Measurements from ENCODE around the gene CGNL1.
A peak's percentile ranks its signal among the peaks of the same experiment; 100 is the strongest.

The CGNL1 gene

DNA sequence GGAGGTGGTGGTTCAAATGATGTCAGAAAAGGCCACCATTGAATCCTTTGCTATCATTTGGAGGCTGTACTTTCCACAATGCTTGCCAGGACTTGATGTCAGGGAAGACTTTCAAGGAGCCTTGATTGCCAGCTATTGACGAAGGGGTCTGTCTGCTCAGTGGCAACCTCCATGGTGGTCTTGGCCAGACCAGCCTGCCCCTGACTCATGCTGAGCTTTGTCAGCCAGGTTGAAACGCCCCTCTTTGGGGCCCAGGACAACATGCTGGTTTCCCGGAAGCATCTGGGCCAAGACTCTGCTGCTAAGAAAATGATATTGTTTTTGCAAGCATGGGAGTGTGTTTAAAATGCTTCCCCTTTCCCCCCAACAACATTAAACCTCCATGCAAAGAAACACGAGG is 26.7 kb downstream of the CGNL1 start:
- Histone ChIP-seq H3K18ac (ENCODE audit: low read length) (no peak overlapping the region), H4K91ac (ENCODE audit: low read depth, low read length, poor library complexity) (no peak overlapping the region), H2AFZ (ENCODE audit: low read length) (peak overlapping the region; percentile 48), H3K79me1 (ENCODE audit: low read depth, low read length) (no peaks in the 10 kb centered on the region), H3K27ac (replicated peaks; ENCODE audit: low read length) (no peak overlapping the region), H3K9me3 (replicated peaks in 1 of 2; ENCODE audit: control insufficient read depth in 2 of 2, insufficient read depth in 1 of 2, low read depth in 1 of 2, low read length in 2 of 2) (peaks cover 0 to 5% of the 10 kb centered on the region in 2 donors), H3K4me1 (ENCODE audit: control insufficient read depth in 2 of 2, insufficient read depth in 1 of 2, low read depth in 1 of 2, low read length in 2 of 2) (peaks cover 7 to 16% of the 10 kb centered on the region in 2 donors), H4K8ac (ENCODE audit: low read depth, low read length) (no peak overlapping the region), H2AK5ac (ENCODE audit: low read depth, low read length) (no peak overlapping the region), H3K14ac (ENCODE audit: low read length) (no peak overlapping the region), H3K4ac (ENCODE audit: low read length) (no peak overlapping the region), H3K9ac (ENCODE audit: low read depth, low read length, poor library complexity) (no peak overlapping the region), H2BK120ac (ENCODE audit: low read depth, low read length) (no peak overlapping the region), H3K27me3 (ENCODE audit: control insufficient read depth in 3 of 3, insufficient read depth in 3 of 3, low read depth in 1 of 3, low read length in 3 of 3) (no peaks in the 10 kb centered on the region), H3K4me3 (ENCODE audit: low read length in 2 of 2) (no peak overlapping the region), H2BK5ac (ENCODE audit: low read length) (no peak overlapping the region), H3K4me2 (ENCODE audit: insufficient read depth, low read length, poor library complexity, severe bottlenecking) (no peak overlapping the region), H2BK12ac (ENCODE audit: low read length) (no peak overlapping the region), H3K23ac (ENCODE audit: low read depth, low read length, poor library complexity) (no peak overlapping the region), H2BK15ac (ENCODE audit: low read length) (no peak overlapping the region), H3K36me3 (replicated peaks in 1 of 2; ENCODE audit: control insufficient read depth in 2 of 2, insufficient read depth in 2 of 2, low read length in 2 of 2) (no peaks in the 10 kb centered on the region)
- no CpG with 5 or more reads among the region's 4 CpGs for WGBS, 2 donors (ENCODE audit: extremely low coverage in 2 of 2, insufficient read length in 2 of 2, insufficient replicate concordance in 1 of 2)
- no peak for DNase-seq (ENCODE audit: low spot score)

DNA sequence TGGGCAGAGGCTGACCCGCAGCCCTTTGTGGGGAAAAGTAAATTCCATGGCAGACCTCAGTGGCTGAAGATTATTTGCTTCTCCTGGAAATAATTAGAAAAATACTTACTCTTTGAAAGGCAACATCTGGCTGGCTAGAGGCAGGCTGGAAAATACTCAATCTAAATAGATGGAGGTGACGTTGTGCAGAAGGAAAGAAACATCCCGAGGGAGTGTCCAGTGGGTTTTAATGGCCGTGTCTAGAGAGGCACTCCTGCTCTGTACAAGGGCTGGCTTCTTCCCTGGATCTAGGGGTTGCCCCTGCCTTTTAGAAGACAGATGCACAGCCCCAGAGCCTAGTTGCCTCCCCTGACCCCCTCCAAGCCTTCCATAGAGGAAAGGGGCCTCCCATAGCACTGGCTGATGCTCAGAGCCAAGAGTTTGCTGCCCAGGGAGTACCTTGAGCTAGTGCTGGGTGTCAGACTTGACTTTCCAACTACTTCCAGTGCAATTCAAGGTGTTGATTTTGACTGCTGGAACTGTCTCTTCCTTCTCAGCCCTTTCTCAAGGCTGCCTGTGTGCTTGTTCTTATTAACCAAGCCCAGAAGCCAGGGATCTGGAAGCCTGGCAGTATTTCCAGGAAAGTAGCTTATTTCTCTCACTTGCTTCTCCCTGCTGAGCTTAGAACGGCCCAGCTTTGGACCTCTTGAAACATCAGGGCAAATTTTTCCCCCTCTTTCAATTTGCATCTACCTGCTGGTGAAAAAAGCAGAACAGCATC is 27.4 kb downstream of the CGNL1 start:
- Histone ChIP-seq H2BK12ac (ENCODE audit: low read length) (no peak overlapping the region), H2BK5ac (ENCODE audit: low read length) (no peak overlapping the region), H3K14ac (ENCODE audit: low read length) (no peak overlapping the region), H2AK5ac (ENCODE audit: low read depth, low read length) (no peak overlapping the region), H2AFZ (ENCODE audit: low read length) (peak overlapping the region; percentile 48), H3K4me3 (ENCODE audit: low read length in 2 of 2) (no peak overlapping the region), H3K4me2 (ENCODE audit: insufficient read depth, low read length, poor library complexity, severe bottlenecking) (no peak overlapping the region), H3K27me3 (ENCODE audit: control insufficient read depth in 3 of 3, insufficient read depth in 3 of 3, low read depth in 1 of 3, low read length in 3 of 3) (no peaks in the 10 kb centered on the region), H3K4ac (ENCODE audit: low read length) (no peak overlapping the region), H3K23ac (ENCODE audit: low read depth, low read length, poor library complexity) (no peak overlapping the region), H3K18ac (ENCODE audit: low read length) (no peak overlapping the region), H3K79me1 (ENCODE audit: low read depth, low read length) (no peaks in the 10 kb centered on the region), H3K4me1 (ENCODE audit: control insufficient read depth in 2 of 2, insufficient read depth in 1 of 2, low read depth in 1 of 2, low read length in 2 of 2) (peaks cover 6 to 16% of the 10 kb centered on the region in 2 donors), H2BK120ac (ENCODE audit: low read depth, low read length) (no peak overlapping the region), H3K9ac (ENCODE audit: low read depth, low read length, poor library complexity) (no peak overlapping the region), H3K27ac (replicated peaks; ENCODE audit: low read length) (no peak overlapping the region), H3K36me3 (replicated peaks in 1 of 2; ENCODE audit: control insufficient read depth in 2 of 2, insufficient read depth in 2 of 2, low read length in 2 of 2) (no peaks in the 10 kb centered on the region), H4K8ac (ENCODE audit: low read depth, low read length) (no peak overlapping the region), H3K9me3 (replicated peaks in 1 of 2; ENCODE audit: control insufficient read depth in 2 of 2, insufficient read depth in 1 of 2, low read depth in 1 of 2, low read length in 2 of 2) (peaks cover 0 to 5% of the 10 kb centered on the region in 2 donors), H2BK15ac (ENCODE audit: low read length) (no peak overlapping the region), H4K91ac (ENCODE audit: low read depth, low read length, poor library complexity) (no peak overlapping the region)
- WGBS, 2 donors (ENCODE audit: extremely low coverage in 2 of 2, insufficient read length in 2 of 2, insufficient replicate concordance in 1 of 2): no CpG with 5 or more reads among the region's 5 CpGs
- no peak for DNase-seq (ENCODE audit: low spot score)

DNA sequence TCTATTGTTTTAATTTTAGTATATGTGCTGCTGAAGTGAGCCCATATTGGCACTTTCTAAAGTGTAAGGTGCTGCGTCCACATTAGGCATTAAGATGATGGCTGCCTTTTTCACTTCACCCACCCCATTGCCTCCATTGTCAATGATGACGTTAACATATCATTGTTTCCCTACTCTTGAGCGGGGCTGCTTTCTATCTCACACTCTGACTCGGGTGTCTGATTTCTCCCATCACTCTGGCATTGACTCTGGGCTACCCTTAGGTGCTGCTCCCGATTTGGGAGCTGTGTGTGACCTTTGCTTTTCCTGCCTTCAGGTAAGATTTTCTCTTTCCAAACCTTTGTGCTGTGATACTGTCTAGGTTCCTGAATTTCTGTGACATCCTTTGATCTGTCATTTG is 28.8 kb downstream of the CGNL1 start:
- Histone ChIP-seq H3K4me3 (ENCODE audit: low read length in 2 of 2) (no peak overlapping the region), H2AK5ac (ENCODE audit: low read depth, low read length) (no peak overlapping the region), H3K18ac (ENCODE audit: low read length) (no peak overlapping the region), H2BK12ac (ENCODE audit: low read length) (no peak overlapping the region), H3K9ac (ENCODE audit: low read depth, low read length, poor library complexity) (no peak overlapping the region), H2BK15ac (ENCODE audit: low read length) (no peak overlapping the region), H4K8ac (ENCODE audit: low read depth, low read length) (no peak overlapping the region), H3K9me3 (replicated peaks in 1 of 2; ENCODE audit: control insufficient read depth in 2 of 2, insufficient read depth in 1 of 2, low read depth in 1 of 2, low read length in 2 of 2) (peaks cover 0 to 5% of the 10 kb centered on the region in 2 donors), H3K4ac (ENCODE audit: low read length) (no peak overlapping the region), H3K23ac (ENCODE audit: low read depth, low read length, poor library complexity) (no peak overlapping the region), H2AFZ (ENCODE audit: low read length) (no peak overlapping the region), H3K79me1 (ENCODE audit: low read depth, low read length) (no peaks in the 10 kb centered on the region), H3K4me1 (ENCODE audit: control insufficient read depth in 2 of 2, insufficient read depth in 1 of 2, low read depth in 1 of 2, low read length in 2 of 2) (peaks cover 6 to 16% of the 10 kb centered on the region in 2 donors), H3K4me2 (ENCODE audit: insufficient read depth, low read length, poor library complexity, severe bottlenecking) (no peak overlapping the region), H3K36me3 (replicated peaks in 1 of 2; ENCODE audit: control insufficient read depth in 2 of 2, insufficient read depth in 2 of 2, low read length in 2 of 2) (no peaks in the 10 kb centered on the region), H3K14ac (ENCODE audit: low read length) (no peak overlapping the region), H4K91ac (ENCODE audit: low read depth, low read length, poor library complexity) (no peak overlapping the region), H2BK5ac (ENCODE audit: low read length) (no peak overlapping the region), H2BK120ac (ENCODE audit: low read depth, low read length) (no peak overlapping the region), H3K27ac (replicated peaks; ENCODE audit: low read length) (no peak overlapping the region), H3K27me3 (ENCODE audit: control insufficient read depth in 3 of 3, insufficient read depth in 3 of 3, low read depth in 1 of 3, low read length in 3 of 3) (no peaks in the 10 kb centered on the region)
- WGBS, 2 donors (ENCODE audit: extremely low coverage in 2 of 2, insufficient read length in 2 of 2, insufficient replicate concordance in 1 of 2): no CpG with 5 or more reads among the region's 5 CpGs
- no peak for DNase-seq (ENCODE audit: low spot score)

DNA sequence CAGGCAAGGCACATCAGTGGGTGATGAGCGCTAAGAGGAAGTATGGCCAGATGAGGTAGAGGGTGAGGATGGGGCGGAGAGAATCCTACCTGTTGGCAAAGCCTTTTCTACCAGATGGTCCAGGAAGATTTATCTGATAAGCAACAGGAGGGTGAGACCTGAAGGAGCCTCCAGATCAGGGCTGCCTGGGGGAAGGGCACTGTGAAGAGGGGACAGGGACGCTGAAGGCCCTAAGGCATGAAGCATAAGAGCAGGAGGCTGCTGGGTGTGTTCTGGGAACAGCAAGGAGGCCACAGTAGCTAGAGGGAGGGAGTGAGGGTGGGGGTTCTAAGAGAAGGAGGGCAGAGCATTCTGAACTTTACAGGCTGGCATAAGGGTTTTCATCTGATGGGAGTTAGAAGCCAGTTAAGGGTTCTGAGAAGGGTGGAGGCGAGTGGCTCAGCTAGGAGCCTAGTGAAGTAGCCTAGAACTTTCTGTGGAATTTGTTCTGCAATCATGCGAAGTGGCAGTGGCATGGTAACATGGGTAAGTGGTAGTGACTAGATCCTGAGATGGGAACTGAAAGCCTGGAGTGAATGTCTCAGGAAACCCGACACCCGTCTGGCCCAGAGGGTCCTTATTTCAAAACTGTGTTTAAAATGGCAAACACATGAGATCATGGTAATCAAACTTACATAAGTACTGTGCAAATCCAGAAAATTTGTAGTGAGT is 29.9 kb downstream of the CGNL1 start:
- H4K91ac ChIP-seq (ENCODE audit: low read depth, low read length, poor library complexity): no peak overlapping the region
- no peak overlapping the region for H3K4ac ChIP-seq (ENCODE audit: low read length)
- no peak overlapping the region for H2BK12ac ChIP-seq (ENCODE audit: low read length)
- H3K4me1 ChIP-seq (ENCODE audit: control insufficient read depth in 2 of 2, insufficient read depth in 1 of 2, low read depth in 1 of 2, low read length in 2 of 2): peaks cover 6 to 16% of the 10 kb centered on the region in 2 donors
- no peak overlapping the region for H3K4me3 ChIP-seq (ENCODE audit: low read length in 2 of 2)
- peaks cover 0 to 5% of the 10 kb centered on the region in 2 donors for H3K9me3 ChIP-seq (replicated peaks in 1 of 2; ENCODE audit: control insufficient read depth in 2 of 2, insufficient read depth in 1 of 2, low read depth in 1 of 2, low read length in 2 of 2)
- H2BK5ac ChIP-seq (ENCODE audit: low read length): no peak overlapping the region
- no peak overlapping the region for H3K23ac ChIP-seq (ENCODE audit: low read depth, low read length, poor library complexity)
- H3K27me3 ChIP-seq (ENCODE audit: control insufficient read depth in 3 of 3, insufficient read depth in 3 of 3, low read depth in 1 of 3, low read length in 3 of 3): no peaks in the 10 kb centered on the region
- H3K18ac ChIP-seq (ENCODE audit: low read length): peak overlapping the region; percentile 20
- no peak overlapping the region for H2BK120ac ChIP-seq (ENCODE audit: low read depth, low read length)
- no peak overlapping the region for H3K9ac ChIP-seq (ENCODE audit: low read depth, low read length, poor library complexity)
- H3K79me1 ChIP-seq (ENCODE audit: low read depth, low read length): no peaks in the 10 kb centered on the region
- H4K8ac ChIP-seq (ENCODE audit: low read depth, low read length): no peak overlapping the region
- H2AK5ac ChIP-seq (ENCODE audit: low read depth, low read length): no peak overlapping the region
- H2BK15ac ChIP-seq (ENCODE audit: low read length): no peak overlapping the region
- no peak overlapping the region for H3K4me2 ChIP-seq (ENCODE audit: insufficient read depth, low read length, poor library complexity, severe bottlenecking)
- no peak overlapping the region for H3K27ac ChIP-seq (replicated peaks; ENCODE audit: low read length)
- no peak overlapping the region for H2AFZ ChIP-seq (ENCODE audit: low read length)
- DNase-seq (ENCODE audit: low spot score): no peak
- no peak overlapping the region for H3K14ac ChIP-seq (ENCODE audit: low read length)
- no CpG with 5 or more reads among the region's 7 CpGs for WGBS, 2 donors (ENCODE audit: extremely low coverage in 2 of 2, insufficient read length in 2 of 2, insufficient replicate concordance in 1 of 2)
- no peaks in the 10 kb centered on the region for H3K36me3 ChIP-seq (replicated peaks in 1 of 2; ENCODE audit: control insufficient read depth in 2 of 2, insufficient read depth in 2 of 2, low read length in 2 of 2)
